Testis (tissue), 2 donors: Measurements from ENCODE around the gene CCDC122.

ENCODE experiments used
- CTCF ChIP-seq, 3 experiments: fragments of 450-650 bp in 2 of 3; fragments of 200-600 bp in 1 of 3; sonication (generic) in 1 of 3; IDR thresholded peaks; one replicate each; pipeline ENCODE4 v1.5.1; 2016 to 2019; ENCODE audit warnings: antibody characterized with exemption in 3 of 3, mild to moderate bottlenecking in 2 of 3, moderate library complexity in 1 of 3
- POLR2A ChIP-seq: fragments of 450-650 bp; IDR thresholded peaks from one replicate; pipeline ENCODE4 v1.6.1; 2017; ENCODE audit warnings: antibody characterized with exemption, mild to moderate bottlenecking, moderate library complexity

GRCh38 chr13:43794416-43794815, 85.1 kb downstream of the CCDC122 start:
- TF ChIP-seq POLR2A (no peak), CTCF (IDR thresholded peaks at IDR 0.05) (no peak)
